CD4-positive, alpha-beta memory T cell (primary cell): ENCODE data around the gene NR1D1. TPM values are rescaled to one million over a fixed set of nuclear protein-coding genes. Genes with fewer than 3 reads are reported as not detected.

Source experiments
- CTCF ChIA-PET: fragments of 350-600 bp; sonication (Branson Sonifier 250); formaldehyde crosslinking; loops from one replicate; lab custom pipeline; 2021; ENCODE audit warnings: inconsistent platforms; ENCODE audit not compliant: partially characterized antibody; lab: Charles Lee
- POLR2A ChIA-PET: fragments of 350-600 bp; sonication (Branson Sonifier 250); formaldehyde crosslinking; loops from one replicate; lab custom pipeline; 2021; ENCODE audit not compliant: partially characterized antibody; lab: Charles Lee
- DNase-seq, 5 donors: peaks; one replicate each; pipeline versions ENCODE4 v3.0.0 to v3.0.0-alpha.2; 2020 to 2022; ENCODE audit warnings: mixed read lengths in 1 of 5
- H3K27ac ChIP-seq: one replicate; pipeline ENCODE4 v1.7.0; 2013; ENCODE audit warnings: low read depth, low read length
- H3K27me3 ChIP-seq: 2 replicates; pipeline ENCODE4 v1.7.0; 2013; ENCODE audit warnings: mild to moderate bottlenecking, low read length, moderate library complexity; ENCODE audit not compliant: insufficient read depth
- H3K36me3 ChIP-seq: 2 replicates; pipeline ENCODE4 v1.7.0; 2013; ENCODE audit warnings: mild to moderate bottlenecking, low read length, moderate library complexity; ENCODE audit not compliant: insufficient read depth
- H3K4me1 ChIP-seq: 2 replicates; pipeline ENCODE4 v1.7.0; 2013; ENCODE audit warnings: mild to moderate bottlenecking, low read length, moderate library complexity; ENCODE audit not compliant: insufficient read depth
- H3K4me3 ChIP-seq, 2 donors: one replicate each; pipeline ENCODE4 v1.7.0; 2013; ENCODE audit warnings: low read length in 2 of 2, mild to moderate bottlenecking in 1 of 2
- H3K9me3 ChIP-seq, 2 donors: one replicate each; pipeline ENCODE4 v1.7.0; 2013; ENCODE audit warnings: low read length in 2 of 2, control low read depth in 1 of 2; ENCODE audit not compliant: control insufficient read depth in 1 of 2
- H3K27ac Mint-ChIP-seq, 7 donors: one replicate each; pipeline ENCODE4 v1.8.0; 2020 to 2021; ENCODE audit warnings: mixed read lengths in 7 of 7, mild to moderate bottlenecking in 6 of 7, inconsistent platforms in 3 of 7, moderate library complexity in 3 of 7
- H3K27me3 Mint-ChIP-seq, 2 donors: one replicate each; pipeline ENCODE4 v1.8.0; 2020 to 2021; ENCODE audit warnings: mixed read lengths in 2 of 2
- H3K36me3 Mint-ChIP-seq, 2 donors: one replicate each; pipeline ENCODE4 v1.8.0; 2020 to 2021; ENCODE audit warnings: mixed read lengths in 2 of 2, inconsistent platforms in 1 of 2, mild to moderate bottlenecking in 1 of 2
- H3K4me1 Mint-ChIP-seq, 4 donors: one replicate each; pipeline ENCODE4 v1.8.0; 2020 to 2021; ENCODE audit warnings: mixed read lengths in 4 of 4, mild to moderate bottlenecking in 1 of 4
- H3K4me3 Mint-ChIP-seq, 8 donors: one replicate each; pipeline ENCODE4 v1.8.0; 2020 to 2021; ENCODE audit warnings: mixed read lengths in 8 of 8, mild to moderate bottlenecking in 7 of 8, moderate library complexity in 6 of 8, inconsistent platforms in 3 of 8
- H3K9me3 Mint-ChIP-seq, 8 donors: one replicate each; pipeline ENCODE4 v1.8.0; 2020 to 2021; ENCODE audit warnings: mixed read lengths in 8 of 8, mild to moderate bottlenecking in 5 of 8, inconsistent platforms in 3 of 8, moderate library complexity in 1 of 8
- intact Hi-C: fragments of 100-400 bp; cut with micrococcal nuclease; formaldehyde crosslinking; loops from one replicate; pipeline ENCODE4 v1.15.1; 2023
- polyA plus RNA-seq, 2 donors: library from polyadenylated mRNA; unstranded; fragments of 300-500 nt; fragmentation: Illumina TruSeq; gene quantifications; one replicate each; pipeline ENCODE4 v1.2.3, GENCODE V29; 2021
- total RNA-seq, 2 experiments: library from RNA; stranded (reverse); gene quantifications; one replicate each; pipeline ENCODE4 v1.2.3, GENCODE V29; 2021

Gene NR1D1
- total and polyA plus RNA-seq, 4 experiments from 2014 or later = 5.7 to 15.1 (median 13.6) TPM

DNA sequence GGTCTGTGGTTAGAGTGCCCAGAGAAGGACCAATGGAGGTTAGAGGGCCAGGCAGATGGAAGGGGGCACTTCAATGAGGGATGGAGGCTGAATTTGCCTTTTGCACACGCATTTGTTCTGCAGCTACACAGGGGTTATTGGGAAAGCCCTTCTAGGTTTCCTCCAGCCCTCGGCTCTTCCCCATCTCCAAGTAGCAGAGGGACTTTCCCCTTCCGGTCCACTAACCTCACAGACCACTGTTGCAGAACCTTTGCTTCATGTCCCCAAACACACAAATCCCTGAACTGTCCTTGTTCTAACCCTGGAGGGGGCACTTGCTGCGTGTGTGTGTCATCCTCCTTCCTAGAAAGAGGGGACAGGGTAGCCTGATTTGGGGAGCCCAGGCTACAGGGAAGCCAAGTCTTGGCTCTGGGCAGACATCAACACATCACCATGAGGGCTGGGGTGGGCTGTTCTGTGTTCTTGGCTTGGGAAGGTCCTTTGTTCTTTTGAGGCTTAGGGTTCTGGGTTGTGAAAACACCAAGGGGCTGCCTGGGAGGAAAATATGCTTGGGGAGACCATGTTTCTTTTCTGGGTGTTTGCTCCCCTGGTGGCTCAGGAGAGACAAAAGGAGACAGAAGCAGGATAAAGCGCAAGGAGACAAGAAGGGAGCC is 7.3 kb upstream of the NR1D1 start:
- Histone ChIP-seq H3K4me1 (peaks cover 100% of the 10 kb centered on the region), H3K36me3 (no peaks in the 10 kb centered on the region), H3K9me3 (no peaks in the 10 kb centered on the region), H3K27me3 (no peaks in the 10 kb centered on the region), H3K4me3 (peak overlapping the region in 1 of 2 donors; percentile 1), H3K27ac (peak overlapping the region; percentile 85)
- peak overlapping the region; percentile 97 to 100 (median 98) for H3K27ac Mint-ChIP-seq
- peaks cover 83 to 100% (median 93%) of the 10 kb centered on the region in 4 donors for H3K4me1 Mint-ChIP-seq
- peaks cover 0 to 5% of the 10 kb centered on the region in 2 donors for H3K36me3 Mint-ChIP-seq
- no peaks in the 10 kb centered on the region for H3K27me3 Mint-ChIP-seq
- peak in 1 of 5 donors; percentile 57 for DNase-seq
- H3K4me3 Mint-ChIP-seq = peak overlapping the region; percentile 56 to 81 (median 76)
- H3K9me3 Mint-ChIP-seq = no peaks in the 10 kb centered on the region
- intact Hi-C loops = loop anchor here (1.0 to 2.0 kb wide), 2 partner anchors 8 to 39 kb away; no protein-coding TSS in a partner anchor
- ChIA-PET POLR2A (interaction anchor here (0.6 to 11.1 kb wide), 10 partner anchors 11 to 1581 kb away, joined by 3 to 494 read pairs (median 8); partner anchors contain the start of genes EIF1, MED24, NR1D1 and THRA), CTCF (interaction anchor here (0.9 to 21.9 kb wide), 4 partner anchors 9 to 61 kb away, joined by 3 to 543 read pairs (median 6); partner anchors contain the start of gene THRA)

DNA sequence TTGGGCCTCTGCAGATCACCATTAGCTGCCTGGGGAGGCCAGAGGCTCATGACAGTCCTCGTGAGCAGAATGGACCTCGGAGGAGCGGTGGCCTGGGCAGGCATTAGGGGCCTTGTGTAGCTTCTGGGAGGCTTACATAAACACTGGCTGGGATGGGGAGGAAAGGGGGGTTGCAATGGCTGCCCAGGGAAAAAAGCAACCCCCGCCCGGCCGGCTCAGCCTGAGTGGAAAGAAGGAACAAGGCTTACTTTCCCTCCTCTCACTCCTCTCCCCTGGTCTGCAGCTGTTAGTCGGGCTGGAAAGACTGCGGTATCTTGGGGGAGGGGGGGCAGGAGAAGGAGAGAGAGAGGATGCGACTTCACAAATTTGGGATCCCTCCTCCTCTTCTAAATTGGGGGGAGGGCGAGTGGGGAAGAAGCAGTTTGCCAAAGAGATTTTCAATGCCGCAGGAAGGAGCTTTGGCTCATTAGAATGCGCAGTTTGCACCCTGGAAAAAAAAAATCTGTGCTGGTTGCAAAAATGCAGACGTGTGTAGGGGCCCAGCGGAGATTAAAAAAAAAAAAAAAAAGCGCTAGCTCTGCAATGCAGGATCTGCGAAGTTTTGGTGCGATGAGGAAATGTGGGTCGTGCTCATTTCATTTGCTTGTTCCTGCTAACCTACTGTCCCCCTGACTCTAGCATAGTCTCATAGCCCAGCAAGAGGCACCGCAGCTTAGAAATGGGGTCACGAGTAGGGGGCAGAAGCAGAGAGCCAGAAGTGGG is 6.6 kb upstream of the NR1D1 start:
- intact Hi-C loops = no loop called here

DNA sequence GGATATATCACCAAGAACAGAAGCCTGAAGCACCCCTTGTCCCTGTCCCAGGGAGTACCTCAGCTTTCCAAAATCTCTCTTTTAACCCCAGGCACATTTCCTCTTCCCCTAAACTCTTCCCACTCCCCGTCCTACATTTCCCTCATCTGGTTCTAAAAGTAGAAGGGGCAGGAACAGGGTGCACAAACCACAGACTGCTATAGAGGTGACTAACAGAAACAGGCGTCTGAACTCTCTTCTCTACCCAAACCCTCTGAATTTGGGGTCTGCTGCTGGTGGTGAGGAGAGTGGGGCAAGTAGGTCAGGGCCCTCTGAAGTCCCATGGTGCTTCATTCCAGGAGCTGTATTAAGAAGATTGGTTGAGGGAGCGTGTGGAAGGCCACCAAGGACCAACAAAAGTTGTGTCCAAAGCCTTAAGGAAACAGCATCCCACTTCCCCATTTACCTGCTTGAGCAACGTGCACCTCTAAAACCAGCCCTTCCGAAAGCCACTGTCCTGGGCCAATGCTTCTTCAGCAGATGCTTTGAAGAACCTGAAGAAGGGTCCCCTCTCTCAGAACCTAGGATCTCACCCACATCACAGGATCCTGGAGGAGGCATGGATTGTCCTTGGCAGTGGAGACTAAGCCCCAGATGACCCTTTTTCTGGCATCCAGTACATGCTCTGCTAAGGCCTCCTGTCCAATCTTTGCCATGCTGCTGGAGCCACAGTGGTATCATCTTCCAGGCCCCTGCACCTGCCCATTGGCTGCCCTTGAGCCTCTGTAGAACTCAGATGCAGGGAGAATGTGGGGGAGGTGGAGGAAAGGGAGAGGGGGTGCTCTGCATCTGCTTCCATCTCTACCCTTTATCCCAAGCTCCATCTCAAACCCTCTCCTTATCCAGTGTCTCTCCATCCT is 5.7 kb upstream of the NR1D1 start:
- no peak for DNase-seq
- ChIA-PET CTCF (interaction anchor here (0.6 to 21.9 kb wide), 4 partner anchors 5 to 113 kb away, joined by 3 to 543 read pairs (median 114); partner anchors contain the start of gene THRA), POLR2A (interaction anchor here (0.9 to 11.1 kb wide), 13 partner anchors 9 to 1583 kb away, joined by 3 to 494 read pairs (median 8); partner anchors contain the start of genes CASC3, EIF1, MED24 and NR1D1)
- Histone ChIP-seq H3K27me3 (no peaks in the 10 kb centered on the region), H3K36me3 (no peaks in the 10 kb centered on the region), H3K9me3 (no peaks in the 10 kb centered on the region), H3K4me1 (peaks cover 94% of the 10 kb centered on the region), H3K4me3 (peak overlapping the region in 1 of 2 donors; percentile 1), H3K27ac (peak overlapping the region; percentile 85)
- no peaks in the 10 kb centered on the region for H3K27me3 Mint-ChIP-seq
- H3K36me3 Mint-ChIP-seq = peaks cover 0 to 5% of the 10 kb centered on the region in 2 donors
- peak overlapping the region; percentile 97 to 100 (median 98) for H3K27ac Mint-ChIP-seq
- H3K4me3 Mint-ChIP-seq = peak overlapping the region in 7 of 8 donors; percentile 26 to 81 (median 64)
- H3K9me3 Mint-ChIP-seq = no peaks in the 10 kb centered on the region
- peaks cover 75 to 99% (median 85%) of the 10 kb centered on the region in 4 donors for H3K4me1 Mint-ChIP-seq
- intact Hi-C loops = no loop called here

More for the DNA sequence above, 6.6 kb upstream of the NR1D1 start:
- Histone ChIP-seq H3K27ac (peak overlapping the region; percentile 85), H3K9me3 (no peaks in the 10 kb centered on the region), H3K4me1 (peaks cover 94% of the 10 kb centered on the region), H3K36me3 (no peaks in the 10 kb centered on the region), H3K4me3 (peak overlapping the region in 1 of 2 donors; percentile 1), H3K27me3 (no peaks in the 10 kb centered on the region)
- H3K27me3 Mint-ChIP-seq = no peaks in the 10 kb centered on the region
- H3K9me3 Mint-ChIP-seq = no peaks in the 10 kb centered on the region
- H3K4me1 Mint-ChIP-seq = peaks cover 78 to 99% (median 88%) of the 10 kb centered on the region in 4 donors
- peak overlapping the region; percentile 53 to 81 (median 76) for H3K4me3 Mint-ChIP-seq
- ChIA-PET POLR2A (interaction anchor here (0.6 to 11.1 kb wide), 12 partner anchors 10 to 1582 kb away, joined by 3 to 494 read pairs (median 8); partner anchors contain the start of genes CASC3, EIF1, MED24 and NR1D1), CTCF (interaction anchor here (0.6 to 21.9 kb wide), 5 partner anchors 8 to 113 kb away, joined by 3 to 543 read pairs (median 3); partner anchors contain the start of gene THRA)
- peak overlapping the region; percentile 97 to 100 (median 98) for H3K27ac Mint-ChIP-seq
- peaks cover 0 to 5% of the 10 kb centered on the region in 2 donors for H3K36me3 Mint-ChIP-seq
- DNase-seq = peak; percentile 47 to 61 (median 54)

DNA sequence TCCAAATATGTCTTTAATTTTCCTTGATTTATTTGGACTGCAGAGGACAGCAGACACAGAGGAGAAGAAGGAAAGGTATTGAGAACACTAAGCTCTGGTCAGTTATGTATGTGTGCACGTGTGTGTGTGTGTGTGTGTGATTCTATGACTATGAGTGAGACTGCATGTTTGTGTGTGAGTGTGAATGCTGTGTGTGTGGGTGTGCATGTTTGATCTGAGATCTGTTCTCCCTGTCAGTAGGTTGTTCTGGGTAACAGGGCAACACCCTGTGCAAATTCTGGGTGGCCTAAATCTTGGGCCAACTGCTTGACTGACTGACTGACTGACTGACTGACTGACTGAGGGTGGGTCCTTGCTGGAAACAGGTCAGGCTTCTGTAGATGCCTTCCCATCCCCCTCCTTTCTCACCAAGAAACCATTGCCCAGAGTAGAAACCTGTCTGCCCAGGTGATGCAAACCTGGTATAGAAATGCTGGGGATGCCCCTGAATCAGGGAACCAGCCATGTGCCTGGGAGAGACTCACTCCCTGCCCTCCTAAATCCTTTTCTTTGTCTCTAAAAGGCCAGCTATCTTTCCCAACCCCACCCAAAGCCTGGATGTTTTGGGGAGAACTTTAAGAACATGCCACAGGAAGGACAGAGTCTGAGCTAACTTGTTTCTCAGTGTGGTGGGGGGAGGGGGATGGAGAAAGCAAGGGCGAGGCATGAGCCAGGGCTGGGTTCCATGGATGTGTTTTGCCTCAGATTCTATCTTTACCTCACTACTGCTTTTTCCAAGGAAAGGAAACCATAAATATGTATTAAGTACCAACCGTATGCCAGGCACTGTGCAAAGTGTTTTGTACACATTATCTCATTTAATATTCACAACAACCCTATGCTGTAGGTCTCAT is 4.5 kb upstream of the NR1D1 start:
- Mint-ChIP-seq H3K4me1 (peaks cover 69 to 97% (median 82%) of the 10 kb centered on the region in 4 donors), H3K27ac (peak overlapping the region; percentile 88 to 100 (median 98)), H3K9me3 (no peaks in the 10 kb centered on the region), H3K4me3 (peak overlapping the region in 7 of 8 donors; percentile 35 to 81 (median 62)), H3K27me3 (no peaks in the 10 kb centered on the region), H3K36me3 (peaks cover 0 to 5% of the 10 kb centered on the region in 2 donors)
- Histone ChIP-seq H3K36me3 (no peaks in the 10 kb centered on the region), H3K4me1 (peaks cover 92% of the 10 kb centered on the region), H3K27me3 (no peaks in the 10 kb centered on the region), H3K27ac (peak overlapping the region; percentile 31), H3K9me3 (no peaks in the 10 kb centered on the region), H3K4me3 (no peak overlapping the region)
- no peak for DNase-seq
- ChIA-PET POLR2A (interaction anchor here (0.9 to 3.6 kb wide), 7 partner anchors 9 to 50 kb away, joined by 3 to 18 read pairs (median 4); partner anchors contain the start of genes MED24 and THRA), CTCF (interaction anchor here (1.8 to 21.9 kb wide), 3 partner anchors 7 to 37 kb away, joined by 5 to 543 read pairs (median 217); partner anchors contain the start of gene THRA)
- intact Hi-C loops = no loop called here

DNA sequence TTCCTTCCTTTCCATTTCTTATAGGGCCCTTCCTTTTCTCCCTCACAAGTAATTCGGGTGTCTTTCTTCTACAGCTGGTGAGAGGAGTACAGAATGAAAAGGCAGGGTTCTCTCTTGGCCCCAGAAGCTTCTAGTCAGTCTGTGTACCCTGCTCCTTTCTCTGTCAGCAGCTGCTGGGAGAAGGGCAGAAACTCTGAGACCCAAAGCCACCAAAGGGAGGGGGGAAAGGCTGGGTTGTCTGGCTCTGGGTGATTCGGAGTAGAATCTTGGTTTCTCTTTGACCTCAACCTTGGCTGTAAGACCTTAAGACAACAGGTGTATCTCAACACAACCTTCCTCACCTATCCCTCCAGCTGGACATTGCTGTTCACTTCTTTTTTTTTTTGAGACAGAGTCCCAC is 3.3 kb upstream of the NR1D1 start:
- Histone ChIP-seq H3K9me3 (no peaks in the 10 kb centered on the region), H3K27me3 (no peaks in the 10 kb centered on the region), H3K36me3 (no peaks in the 10 kb centered on the region), H3K27ac (peak overlapping the region; percentile 44), H3K4me1 (peaks cover 90% of the 10 kb centered on the region), H3K4me3 (no peak overlapping the region)
- Mint-ChIP-seq H3K4me1 (peaks cover 69 to 96% (median 82%) of the 10 kb centered on the region in 4 donors), H3K4me3 (peak overlapping the region in 7 of 8 donors; percentile 45 to 82 (median 51)), H3K27me3 (no peaks in the 10 kb centered on the region), H3K9me3 (no peaks in the 10 kb centered on the region), H3K36me3 (peaks cover 0 to 13% of the 10 kb centered on the region in 2 donors), H3K27ac (peak overlapping the region; percentile 59 to 100 (median 92))
- intact Hi-C loops = no loop called here
- no peak for DNase-seq
- ChIA-PET POLR2A (interaction anchor here (0.9 to 16.2 kb wide), 5 partner anchors 8 to 485 kb away, joined by 3 to 494 read pairs (median 5); partner anchors contain the start of gene THRA), CTCF (interaction anchor here (1.4 to 21.9 kb wide), 5 partner anchors 8 to 35 kb away, joined by 5 to 543 read pairs (median 5); partner anchors contain the start of gene THRA)
